T follicular helper cell (primary cell): Measurements from ENCODE around the gene LDAH.

Source experiments
- DNase-seq: peaks from one replicate; pipeline ENCODE4 v3.0.0-alpha.2; 2020; ENCODE audit warnings: low read depth

Gene LDAH

DNA sequence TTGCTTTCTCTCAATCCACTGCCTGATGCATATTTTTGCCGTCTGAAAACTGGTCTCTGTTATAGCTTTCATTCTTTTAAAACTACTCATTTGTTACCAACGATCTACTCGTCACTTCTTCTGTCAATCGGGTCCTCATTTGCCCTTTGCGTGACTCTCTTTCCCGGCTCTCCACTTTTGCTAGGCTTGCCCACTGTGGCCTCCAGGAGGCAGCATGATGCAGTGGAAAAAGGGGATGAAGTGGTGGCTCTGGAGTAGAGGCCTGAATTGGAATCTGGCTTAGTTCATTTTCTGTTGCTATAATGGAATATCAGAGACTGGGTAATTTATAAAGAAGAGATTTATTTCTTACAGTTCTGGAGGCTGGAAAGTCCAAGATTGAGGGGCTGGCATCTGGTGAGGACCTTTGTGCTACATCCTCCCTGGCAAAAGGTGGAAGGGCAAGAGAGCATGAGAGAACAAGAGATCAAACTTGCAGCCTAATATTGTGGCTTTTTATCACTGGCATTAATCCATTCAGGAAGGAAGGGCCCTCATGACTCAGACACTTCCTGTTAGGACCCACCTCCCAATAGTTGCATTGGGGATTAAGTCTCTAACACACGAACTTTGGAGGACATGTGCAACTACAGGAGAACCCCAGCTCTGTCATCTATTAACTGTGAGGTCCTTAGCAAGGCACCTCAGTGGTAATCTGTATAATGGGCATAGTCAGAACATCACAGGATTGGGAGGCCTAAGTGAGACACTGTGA lies 140.6 kb downstream of the LDAH start:
- DNase-seq = no peak

DNA sequence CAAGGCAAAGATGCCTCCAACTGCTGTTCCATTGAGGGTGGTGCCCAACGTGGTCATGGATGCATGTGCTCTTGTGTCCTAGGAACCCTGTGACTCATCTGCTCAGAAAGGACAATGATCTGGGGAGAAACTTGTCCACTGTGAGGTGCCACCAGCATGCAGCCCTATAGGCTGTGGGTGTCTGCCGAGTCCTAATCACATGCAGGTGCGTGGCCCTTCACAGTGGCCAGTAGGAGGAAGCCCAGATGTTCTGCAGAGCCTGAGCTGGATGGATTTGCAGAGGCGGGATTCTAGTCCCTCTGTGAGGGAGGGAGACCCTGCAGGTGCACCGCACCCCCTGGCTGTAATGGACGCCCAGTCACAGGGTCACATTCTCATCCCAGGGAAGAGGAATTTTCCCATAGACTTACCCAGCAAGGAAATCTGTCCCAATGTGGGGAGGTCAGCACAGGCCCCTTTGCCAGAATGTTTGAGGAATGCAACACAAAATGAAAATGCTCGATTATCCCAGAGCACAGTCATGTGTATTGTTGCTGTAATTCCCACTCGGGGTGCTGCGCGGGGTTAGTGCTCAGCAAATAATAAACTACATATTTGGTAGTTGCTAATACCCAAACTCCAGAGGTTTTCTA lies 142.0 kb downstream of the LDAH start:
- no peak for DNase-seq

DNA sequence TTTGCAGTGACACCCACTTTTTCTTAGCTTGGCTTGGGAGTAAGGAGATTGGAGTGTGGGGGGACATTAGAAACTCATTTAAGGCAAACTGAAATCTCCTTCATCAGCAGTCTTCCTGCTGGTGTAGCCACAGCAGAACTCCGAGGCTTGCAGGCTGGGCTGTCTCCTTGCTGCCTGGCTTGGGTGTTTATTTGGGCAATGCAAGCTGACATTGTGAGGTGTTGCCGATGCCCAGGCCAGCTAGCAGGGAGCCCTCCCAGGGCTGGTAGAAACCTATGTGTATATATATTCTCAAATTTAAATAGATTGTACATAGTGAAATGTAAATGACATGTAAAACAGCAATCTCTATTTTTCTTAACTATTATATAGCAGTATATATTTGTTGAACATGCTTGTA lies 144.1 kb downstream of the LDAH start:
- DNase-seq = no peak

DNA sequence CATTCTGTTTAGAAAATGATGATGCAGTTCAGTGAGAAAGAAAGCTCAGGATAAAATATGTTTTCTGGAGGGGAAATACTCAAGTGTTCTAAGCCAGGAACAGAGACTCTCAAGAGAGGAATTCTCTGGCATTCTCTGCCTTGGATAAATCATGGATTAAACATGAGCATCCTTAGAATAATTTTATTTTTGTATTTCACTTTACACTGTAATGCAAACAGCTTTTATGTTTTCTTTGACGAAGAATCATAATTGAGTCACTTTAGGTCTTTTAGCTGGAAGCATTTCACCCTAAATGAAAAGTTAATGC lies 144.9 kb downstream of the LDAH start:
- DNase-seq = no peak

DNA sequence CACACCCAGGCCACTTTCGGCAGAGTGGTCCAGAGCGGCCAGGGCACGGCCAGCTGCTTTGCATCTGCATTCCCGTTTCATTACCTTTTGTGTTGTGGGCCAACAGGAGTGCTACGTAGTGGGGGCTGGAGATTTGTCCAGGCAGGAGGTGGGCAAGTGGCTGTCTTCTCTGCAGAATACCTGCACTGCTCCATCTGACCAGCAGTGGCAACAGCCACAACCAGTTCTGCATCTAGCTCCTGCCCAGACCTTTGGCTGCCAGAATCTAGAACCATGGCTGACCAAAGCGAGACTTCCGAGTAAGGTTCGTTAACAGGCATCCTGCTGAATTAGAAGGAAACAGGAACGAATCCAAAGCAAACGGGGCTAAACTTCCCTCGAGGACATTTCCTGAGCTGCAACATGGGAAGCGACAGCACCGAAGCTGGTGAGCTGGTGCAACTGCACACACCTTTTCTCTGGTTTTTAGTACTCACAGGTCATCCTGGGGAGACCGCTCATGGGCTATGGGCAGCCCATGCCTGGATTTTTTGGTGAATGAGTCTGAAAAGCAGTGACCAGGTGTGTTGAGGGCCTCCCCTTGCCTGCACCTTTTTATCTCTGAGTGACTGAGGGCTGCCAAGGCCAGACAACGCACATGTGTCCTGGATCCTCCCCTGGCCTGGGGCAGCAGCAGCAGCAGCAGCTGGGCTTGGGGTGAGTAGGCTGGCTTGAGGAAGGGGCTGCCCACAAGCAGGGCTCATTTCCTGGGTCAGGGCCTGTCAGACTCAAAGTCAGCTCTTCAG lies 145.4 kb downstream of the LDAH start:
- DNase-seq = no peak

DNA sequence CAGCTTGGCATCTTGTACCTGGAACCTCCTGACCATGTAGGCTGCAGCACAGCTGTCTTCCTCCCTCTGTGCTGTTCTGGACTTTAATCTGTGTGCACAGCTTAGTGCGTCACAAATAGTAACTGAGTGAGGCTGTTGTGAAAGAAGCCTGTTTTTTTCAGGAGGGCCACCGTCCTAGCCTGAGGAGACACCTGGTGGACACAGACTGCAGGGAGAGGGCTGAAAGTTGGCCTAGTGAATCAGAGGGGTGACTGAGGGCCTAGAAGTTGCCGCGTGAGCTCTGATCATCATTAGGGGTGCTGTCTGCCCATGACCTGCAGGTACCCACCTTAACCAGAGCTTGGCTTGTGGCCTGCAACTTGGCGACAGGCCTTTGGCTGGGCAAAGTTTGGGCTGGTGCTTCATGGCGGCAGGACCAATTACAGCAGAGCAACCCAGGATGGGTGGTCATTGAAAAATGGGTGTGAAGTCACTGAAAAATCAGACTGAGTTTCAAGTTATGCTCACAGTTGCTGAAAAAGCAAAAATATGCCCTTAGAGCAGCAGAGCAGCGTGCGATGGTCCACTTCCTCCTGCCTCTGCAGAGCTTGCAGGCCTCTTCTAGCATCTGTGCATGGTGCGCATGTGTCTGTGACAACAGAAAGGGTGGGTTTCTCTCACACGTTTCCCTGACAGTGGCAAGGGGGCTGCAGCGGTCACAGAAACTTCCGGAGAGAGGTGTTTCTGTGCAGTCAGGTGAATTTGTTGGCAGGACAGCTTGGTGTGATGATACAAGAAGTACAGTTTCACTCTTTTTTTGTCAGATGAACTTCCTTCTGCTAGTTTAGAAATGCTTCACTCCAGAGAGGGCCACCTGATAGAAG lies 146.3 kb downstream of the LDAH start:
- DNase-seq = no peak

DNA sequence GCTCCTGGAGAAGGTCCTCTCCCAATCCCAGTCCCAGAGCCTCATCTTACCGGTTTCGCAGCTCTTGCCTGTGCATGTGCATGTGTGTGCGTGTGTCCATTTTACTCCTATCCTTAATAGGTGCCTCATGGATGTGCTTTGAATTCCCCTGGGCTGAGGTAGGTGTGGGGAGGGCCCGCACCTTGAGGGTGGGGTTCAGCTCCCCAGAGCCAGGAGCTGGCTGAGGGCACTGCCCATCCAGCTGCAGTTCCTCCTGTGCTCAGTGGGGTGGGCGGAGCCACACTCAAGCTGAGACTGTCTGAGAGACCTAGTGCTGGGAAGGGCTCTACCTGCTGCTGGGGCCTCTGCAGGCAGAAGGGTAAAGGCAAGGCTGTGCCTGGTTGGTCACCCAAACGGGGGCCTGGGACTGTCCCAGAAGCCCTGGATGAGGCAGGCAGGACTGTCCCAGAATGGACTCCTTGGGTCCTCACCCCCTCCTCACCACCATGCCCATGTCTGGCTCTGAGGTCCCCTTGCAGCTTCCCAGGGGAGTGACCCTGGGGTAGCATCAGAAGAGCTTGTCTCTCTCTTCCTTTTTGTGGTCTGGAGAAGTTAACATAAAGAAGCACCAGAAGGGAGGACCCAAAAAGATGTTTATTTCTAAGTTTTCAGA lies 147.1 kb downstream of the LDAH start:
- no peak for DNase-seq

DNA sequence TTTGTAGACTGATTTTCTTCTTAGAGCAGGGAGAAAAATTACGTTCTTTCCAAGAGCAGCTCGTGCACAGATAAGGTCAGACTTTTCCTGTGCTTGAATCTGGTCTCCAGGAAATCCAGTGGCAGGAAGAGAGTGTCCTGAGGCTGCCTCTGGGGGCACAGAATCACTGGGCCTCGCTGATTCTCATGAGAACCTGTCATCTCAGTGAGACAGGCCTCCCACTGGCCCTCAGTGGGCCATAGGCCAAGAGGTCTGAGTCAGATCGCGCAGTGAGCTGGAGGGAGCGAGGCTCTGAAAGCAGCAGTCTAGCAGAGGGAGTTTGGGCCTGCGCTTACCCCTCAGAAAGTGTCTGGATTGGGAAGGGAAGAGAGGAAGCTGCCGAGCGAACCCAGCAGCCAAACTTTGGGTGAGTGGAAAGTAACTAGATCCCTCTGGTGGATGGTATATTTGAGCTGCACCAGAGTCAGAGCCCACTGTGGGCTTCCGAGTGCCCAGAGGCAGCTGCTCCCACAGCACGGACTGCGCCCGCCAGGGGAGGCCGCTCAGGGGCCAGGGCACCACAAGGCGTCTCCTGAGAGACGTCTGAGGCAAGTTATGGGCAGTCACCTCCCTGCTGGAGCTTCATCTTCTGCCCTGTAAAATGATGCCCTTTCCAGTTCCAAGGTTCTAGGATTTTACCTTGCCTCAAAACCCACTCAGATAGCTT lies 147.8 kb downstream of the LDAH start:
- no peak for DNase-seq

DNA sequence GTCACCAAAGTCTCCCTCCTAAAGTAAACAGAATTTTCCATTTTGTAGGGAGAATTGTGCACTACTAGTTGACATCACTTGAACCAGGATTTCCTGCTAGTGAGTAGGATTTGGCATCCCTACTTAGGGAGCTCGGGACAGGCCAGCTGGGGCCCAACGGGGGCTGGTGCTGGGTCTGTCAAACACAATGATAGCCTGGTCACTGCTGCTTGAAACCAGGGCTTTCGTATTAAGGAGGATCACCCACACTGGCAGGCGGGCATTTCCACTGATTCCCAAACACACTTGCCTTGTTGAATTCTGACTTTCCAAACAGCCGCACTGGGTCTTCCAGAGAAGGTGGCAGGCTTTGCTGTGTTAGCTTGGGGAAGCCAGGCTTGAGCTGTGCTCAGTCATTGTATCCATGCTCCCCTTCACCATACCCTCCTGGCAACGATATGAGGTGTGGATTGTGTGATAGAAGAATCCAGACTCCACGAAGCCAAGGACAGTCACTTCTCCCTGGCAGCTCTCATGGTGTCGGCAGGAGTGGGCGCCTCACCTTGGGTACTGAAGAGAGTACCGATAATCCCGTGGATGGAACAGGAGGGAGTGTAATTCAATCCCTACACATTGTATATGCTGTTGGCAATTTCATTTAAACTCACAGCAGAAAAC lies 148.5 kb downstream of the LDAH start:
- no peak for DNase-seq

DNA sequence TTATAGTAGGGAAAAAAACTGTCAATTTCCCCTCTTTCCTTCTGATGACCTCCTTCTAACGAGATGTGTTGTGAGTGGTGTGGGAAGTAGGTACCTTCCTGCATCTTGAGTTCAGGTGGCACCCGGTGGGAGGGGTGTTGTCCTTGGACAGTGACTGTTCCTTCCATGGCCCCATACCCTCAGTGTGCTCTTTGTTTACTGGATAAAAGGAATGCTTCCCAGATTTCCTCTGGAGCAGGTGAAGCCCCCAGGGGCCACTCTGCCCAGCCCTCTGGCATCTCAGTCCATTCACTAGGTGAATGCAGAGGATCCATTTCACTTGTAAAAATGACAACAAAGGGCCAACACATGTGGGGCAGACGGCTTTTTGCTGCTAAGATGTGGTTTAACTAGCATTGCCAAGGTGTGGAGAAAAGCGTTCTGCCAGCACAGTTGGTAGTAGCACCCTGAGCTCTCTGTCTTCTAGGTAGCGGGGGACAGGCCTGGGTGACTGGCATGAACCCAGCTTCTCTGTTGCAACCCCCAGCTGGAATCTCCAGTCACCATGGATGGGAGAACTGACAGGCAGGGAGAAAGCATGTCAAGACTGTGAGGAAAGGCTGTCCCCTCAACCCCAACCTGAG lies 149.1 kb downstream of the LDAH start:
- DNase-seq = no peak

DNA sequence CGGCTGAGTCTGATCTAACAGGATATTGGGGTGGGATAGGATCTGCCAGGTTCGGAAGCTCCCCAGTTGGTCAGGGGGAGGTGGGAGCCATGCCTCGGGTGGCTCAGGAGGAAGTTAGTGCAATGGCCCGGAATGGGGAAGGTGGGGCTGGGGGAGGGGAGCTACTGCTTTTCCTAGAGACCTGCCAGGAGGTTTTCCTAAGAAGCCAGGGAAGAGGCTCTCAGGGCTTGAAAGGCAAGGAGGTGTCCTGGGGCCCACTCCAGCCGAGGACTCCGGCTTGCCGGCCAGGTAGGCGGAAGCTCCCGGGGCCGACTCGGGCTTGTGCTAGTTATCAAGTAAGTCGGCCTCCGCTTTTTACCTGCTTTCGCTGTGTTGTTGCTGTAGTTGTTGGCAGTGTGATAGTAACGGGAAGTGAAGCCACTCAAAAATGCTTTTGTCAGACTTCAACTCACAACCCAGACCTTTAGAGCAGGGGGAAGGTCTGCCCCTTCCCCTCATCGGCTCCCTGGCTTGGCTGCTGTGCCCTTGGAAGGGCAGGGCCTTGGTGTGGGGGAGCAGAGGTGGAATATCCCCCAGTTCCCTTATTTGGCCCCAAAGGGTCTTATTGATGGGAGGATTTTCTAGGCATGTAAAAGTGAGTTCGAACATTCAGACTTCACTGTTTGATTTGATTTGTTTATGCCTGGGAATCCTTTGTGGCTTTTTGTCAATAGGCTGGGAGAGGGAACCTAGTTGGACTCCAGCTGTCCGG lies 150.5 kb downstream of the LDAH start:
- DNase-seq = no peak

DNA sequence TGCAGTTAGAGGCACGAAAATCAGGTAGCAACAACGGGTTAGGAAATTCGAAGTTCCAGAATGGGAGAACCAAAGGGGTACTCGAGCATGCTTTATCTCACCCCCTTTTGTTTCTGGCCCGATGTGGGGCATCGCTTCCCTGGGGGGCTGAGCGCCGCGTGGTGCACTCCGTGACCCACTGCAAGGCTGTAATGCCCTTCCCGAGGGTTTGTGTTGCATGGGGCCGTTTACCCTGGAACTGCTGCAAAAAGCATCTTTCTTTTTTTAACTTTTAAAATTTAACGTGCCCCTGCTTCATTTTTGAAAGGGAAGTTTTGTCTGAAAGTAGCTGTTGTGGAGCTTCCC lies 151.2 kb downstream of the LDAH start:
- DNase-seq = no peak

DNA sequence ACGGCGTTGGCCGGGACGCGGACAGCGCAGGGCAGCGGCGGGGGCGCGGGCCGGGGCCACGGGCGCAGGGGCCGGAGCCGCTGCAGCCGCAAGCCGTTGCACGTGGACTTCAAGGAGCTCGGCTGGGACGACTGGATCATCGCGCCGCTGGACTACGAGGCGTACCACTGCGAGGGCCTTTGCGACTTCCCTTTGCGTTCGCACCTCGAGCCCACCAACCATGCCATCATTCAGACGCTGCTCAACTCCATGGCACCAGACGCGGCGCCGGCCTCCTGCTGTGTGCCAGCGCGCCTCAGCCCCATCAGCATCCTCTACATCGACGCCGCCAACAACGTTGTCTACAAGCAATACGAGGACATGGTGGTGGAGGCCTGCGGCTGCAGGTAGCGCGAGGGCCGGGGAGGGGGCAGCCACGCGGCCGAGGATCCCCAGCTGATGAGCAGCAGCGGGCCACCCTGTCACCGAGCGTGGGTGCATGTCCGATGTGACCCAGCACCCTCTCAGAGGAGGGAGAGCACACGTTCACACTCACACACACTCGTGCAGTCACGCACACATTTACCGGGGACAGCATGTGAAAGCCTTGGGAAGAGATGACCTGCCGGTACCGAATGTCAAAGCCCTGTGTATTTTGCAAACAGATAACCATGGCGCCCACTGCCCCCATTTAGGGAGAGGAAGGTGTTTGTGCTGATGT lies 151.7 kb downstream of the LDAH start:
- DNase-seq = no peak

DNA sequence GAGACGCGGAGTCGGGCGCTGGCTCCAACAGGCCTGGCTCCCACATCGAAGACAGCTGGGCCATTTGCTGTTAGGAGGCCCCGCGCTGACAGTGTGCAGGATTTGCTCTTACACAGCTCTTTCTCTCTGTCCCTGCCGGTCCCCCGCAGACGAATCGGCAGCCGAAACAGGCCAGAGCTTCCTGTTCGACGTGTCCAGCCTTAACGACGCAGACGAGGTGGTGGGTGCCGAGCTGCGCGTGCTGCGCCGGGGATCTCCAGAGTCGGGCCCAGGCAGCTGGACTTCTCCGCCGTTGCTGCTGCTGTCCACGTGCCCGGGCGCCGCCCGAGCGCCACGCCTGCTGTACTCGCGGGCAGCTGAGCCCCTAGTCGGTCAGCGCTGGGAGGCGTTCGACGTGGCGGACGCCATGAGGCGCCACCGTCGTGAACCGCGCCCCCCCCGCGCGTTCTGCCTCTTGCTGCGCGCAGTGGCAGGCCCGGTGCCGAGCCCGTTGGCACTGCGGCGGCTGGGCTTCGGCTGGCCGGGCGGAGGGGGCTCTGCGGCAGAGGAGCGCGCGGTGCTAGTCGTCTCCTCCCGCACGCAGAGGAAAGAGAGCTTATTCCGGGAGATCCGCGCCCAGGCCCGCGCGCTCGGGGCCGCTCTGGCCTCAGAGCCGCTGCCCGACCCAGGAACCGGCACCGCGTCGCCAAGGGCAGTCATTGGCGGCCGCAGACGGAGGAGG lies 152.4 kb downstream of the LDAH start:
- no peak for DNase-seq

DNA sequence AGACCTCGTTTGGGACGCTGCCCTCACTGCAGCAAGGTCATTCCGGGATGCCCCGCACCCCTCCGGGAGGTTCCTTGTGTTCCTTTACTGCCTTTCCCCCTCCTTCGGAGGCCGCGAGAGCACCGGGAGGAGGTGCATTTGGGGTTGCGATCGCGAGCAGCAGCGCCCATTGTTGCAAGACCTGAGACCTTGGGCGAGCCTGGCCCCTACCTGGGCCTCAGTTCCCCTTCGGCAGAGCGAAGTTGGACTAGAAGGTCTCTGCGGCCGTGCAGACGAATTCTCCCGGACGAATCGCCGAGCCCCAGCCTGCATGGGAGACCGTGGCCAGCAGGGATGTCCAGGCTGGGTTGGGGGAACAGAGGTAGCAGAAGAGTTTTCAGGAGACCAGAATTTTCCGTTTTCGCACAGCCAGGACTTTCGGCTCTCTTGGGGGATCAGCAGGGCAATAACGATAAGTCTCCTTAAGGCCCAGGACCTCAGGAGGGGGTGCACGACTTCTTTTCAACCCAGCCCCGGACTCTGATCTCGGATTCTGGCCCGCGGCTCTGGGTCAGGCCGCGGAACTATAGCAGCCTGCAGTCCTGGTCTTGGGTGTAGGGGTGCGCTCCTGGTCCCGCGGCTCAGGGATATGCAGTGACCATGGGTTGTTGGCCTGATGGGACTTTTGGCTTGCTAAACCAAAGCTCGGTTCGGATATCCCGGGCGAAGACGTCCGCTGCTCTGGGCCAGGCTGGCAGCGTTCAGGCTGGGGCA lies 153.2 kb downstream of the LDAH start:
- no peak for DNase-seq

DNA sequence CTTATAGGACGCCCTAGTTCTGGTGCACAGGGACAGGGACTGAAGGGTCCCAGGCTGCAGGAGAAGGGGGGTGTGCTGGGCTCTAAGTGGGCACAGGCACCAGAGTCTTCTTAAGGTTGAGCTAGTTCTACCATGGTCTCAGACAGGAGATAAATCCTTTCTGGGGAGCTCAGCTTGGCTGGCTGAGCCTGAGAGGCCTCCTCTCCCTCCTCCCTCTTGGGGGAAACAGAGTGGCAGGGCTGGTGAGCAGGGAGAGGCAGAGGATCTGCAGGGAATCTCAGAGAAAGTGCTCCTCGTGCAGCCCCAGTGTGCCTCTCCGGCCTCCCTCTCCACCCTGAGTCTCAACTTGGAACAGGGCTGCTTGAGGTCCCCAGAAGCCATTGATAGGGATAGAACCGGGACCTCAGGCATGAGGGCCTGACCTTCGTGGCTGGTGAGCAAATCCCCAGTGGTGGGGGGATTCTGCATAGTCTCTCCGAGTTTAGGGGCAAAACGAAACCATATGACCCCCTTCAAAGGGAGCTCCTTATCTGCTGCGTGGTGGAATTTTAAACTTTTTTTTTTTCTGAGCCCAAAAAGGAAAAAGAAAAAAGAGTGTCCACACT lies 153.9 kb downstream of the LDAH start:
- DNase-seq = no peak

DNA sequence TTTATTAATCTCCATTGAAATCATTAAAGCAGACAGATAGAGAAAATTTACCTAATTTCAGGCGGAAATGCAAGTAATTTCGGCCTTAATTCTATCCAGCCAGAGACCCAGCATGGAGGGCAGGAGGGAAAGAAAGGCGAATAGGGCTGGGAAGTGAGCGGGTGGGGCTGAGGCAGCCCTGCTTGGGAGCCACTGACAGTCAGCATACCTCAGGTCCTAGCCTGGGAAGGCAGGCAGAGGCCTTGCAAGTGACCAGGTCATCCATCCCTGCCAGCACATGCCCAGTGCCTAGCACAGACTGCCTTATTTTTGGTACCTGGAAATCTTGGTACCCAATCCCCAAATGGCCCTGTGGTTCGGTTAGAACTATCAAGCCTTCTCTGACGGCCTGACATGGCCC lies 154.4 kb downstream of the LDAH start:
- DNase-seq = no peak
